Epithelial cell of esophagus (primary cell): ENCODE measurements around the gene RPL26.
A peak's percentile ranks its signal among the peaks of the same experiment; 100 is the strongest.
"Not testable (repeated sequence)": the region's sequence is repeated elsewhere in the genome, so short reads cannot be mapped to it uniquely, and the experiment has no call there.

Experiments used
- DNase-seq: peaks from one replicate; pipeline ENCODE4 v3.0.0; 2010; ENCODE audit warnings: low read depth
- H3K4me3 ChIP-seq: 2 replicates; pipeline ENCODE4 v1.5.1; 2011; ENCODE audit warnings: mild to moderate bottlenecking, low read length, control low read depth
- TF ChIP-seq, protein P1 (sequence below): IDR thresholded peaks from 2 replicates; pipeline ENCODE4 v1.5.1; 2011; ENCODE audit warnings: low read depth, mild to moderate bottlenecking, low read length, control low read depth, inconsistent platforms; ENCODE audit not compliant: insufficient read depth; ENCODE audit errors: missing control alignments

The RPL26 gene

DNA sequence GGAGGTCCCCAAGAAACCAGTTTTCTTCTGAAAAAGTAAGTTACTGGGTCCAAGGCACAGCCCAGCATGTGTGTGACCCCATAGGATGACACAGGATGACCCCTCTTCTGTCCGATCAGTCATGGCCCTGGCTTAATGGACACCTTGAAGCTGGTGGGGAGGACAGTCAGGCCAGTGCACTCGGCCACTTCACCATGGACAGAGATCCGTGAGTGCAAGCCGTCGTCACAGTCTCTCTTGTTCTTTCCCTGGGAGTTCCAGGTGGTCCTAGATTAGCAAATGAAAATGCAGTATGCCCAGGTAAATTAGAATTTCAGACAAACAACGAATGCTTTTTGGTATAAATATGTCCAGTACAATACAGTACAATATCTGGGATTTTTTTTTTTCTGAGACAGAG is 16.0 kb upstream of the RPL26 start:
- DNase-seq: no peak
- TF ChIP-seq, protein P1, sequence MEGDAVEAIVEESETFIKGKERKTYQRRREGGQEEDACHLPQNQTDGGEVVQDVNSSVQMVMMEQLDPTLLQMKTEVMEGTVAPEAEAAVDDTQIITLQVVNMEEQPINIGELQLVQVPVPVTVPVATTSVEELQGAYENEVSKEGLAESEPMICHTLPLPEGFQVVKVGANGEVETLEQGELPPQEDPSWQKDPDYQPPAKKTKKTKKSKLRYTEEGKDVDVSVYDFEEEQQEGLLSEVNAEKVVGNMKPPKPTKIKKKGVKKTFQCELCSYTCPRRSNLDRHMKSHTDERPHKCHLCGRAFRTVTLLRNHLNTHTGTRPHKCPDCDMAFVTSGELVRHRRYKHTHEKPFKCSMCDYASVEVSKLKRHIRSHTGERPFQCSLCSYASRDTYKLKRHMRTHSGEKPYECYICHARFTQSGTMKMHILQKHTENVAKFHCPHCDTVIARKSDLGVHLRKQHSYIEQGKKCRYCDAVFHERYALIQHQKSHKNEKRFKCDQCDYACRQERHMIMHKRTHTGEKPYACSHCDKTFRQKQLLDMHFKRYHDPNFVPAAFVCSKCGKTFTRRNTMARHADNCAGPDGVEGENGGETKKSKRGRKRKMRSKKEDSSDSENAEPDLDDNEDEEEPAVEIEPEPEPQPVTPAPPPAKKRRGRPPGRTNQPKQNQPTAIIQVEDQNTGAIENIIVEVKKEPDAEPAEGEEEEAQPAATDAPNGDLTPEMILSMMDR: no peak
- no peak overlapping the region for H3K4me3 ChIP-seq

DNA sequence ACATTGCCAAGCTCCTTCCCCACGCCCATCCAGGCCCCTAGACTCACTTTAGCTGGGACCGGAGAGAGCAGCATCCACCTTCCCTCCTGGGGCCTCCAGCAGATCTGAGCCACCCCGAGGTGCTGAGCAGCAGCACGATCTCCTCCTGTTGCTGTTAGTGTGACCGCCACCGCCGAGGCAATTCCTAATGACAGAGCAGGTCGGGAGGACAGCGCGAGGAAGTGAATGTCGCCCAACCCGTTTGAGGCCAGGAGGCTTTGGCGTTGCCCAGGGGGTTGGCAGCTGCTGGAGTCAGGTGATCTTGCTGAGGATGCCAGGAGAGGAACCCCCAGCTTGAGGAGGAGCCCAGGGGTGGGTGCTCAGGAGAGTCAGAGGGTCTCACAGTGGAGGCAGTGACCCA is 14.6 kb upstream of the RPL26 start, which contains the start of gene RNF222:
TSS of gene RNF222 (minus strand) at position 192 of the 400 bp plus-strand sequence. CDS start 4,366 bp downstream, outside the sequence.
- H3K4me3 ChIP-seq: no peak within 1 kb of the TSS
- DNase-seq: no peak
- TF ChIP-seq, protein P1: no peak

GRCh38 chr17:8394497-8394896 is 11.5 kb upstream of the RPL26 start:
- not testable (repeated sequence) for DNase-seq, H3K4me3 ChIP-seq

GRCh38 chr17:8393470-8394231 is 10.7 kb upstream of the RPL26 start:
- H3K4me3 ChIP-seq: no peak overlapping the region
- DNase-seq: peak; percentile 89
- TF ChIP-seq, protein P1: no peak

DNA sequence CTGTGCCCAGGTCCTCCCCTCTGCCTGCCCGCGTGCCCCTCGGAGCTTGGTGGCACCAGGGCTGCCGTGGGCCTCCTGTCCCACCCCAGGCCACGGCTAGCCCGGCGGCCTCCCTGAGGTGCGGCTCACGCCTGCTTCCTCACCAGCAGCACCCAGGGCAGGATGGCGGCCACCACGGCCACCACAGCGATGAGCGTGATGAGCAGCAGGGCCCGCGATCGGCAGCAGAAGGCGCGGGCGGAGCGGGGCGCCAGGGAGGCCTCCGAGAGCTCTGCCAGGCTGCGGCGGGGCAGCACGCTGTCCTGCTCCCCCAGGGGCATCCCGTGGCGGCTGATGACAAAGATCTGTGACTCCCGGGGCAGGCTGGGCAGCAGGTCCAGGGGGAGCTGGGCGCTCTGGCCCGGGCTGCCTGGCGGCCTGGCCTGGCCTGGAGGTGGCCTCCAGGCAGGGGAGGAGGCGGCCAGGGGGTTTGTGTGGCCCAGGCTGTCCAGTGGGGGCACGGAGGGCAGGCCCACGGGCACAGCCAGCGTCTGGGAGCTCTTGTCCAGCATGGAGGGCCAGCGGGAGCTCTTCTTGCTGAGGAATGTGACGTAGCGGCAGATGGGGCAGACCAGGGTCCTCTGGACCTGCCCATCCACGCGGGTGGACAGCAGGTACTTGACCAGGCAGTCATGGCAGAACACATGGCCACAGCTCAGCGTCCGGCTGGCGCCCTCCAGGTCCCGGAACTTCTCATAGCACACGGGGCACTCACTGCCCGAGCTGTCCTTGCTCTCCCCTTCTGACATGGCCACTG is 9.9 kb upstream of the RPL26 start:
- no peak for DNase-seq
- no peak overlapping the region for H3K4me3 ChIP-seq
- TF ChIP-seq, protein P1: no peak

DNA sequence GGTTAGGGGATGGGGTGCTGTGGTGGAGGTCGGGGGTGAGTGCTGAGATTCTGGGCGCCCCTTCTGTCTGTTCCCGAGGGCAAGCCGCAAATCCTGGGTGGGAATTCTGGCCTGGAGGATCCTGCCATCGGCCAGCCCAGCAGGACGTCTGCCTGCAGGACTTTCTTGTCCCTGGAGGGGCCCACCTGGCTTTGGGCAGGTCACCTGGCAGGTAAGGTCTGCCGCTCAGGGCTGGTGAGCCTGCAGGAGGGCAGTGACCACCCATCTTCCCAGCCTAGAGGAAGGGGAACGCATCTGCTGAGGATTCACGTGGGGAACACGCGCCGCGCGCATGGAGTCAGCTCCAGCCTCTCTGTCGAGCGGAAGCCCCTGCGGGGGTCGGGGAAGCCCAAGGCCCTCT is 9.3 kb upstream of the RPL26 start:
- TF ChIP-seq, protein P1: no peak
- no peak overlapping the region for H3K4me3 ChIP-seq
- no peak for DNase-seq

DNA sequence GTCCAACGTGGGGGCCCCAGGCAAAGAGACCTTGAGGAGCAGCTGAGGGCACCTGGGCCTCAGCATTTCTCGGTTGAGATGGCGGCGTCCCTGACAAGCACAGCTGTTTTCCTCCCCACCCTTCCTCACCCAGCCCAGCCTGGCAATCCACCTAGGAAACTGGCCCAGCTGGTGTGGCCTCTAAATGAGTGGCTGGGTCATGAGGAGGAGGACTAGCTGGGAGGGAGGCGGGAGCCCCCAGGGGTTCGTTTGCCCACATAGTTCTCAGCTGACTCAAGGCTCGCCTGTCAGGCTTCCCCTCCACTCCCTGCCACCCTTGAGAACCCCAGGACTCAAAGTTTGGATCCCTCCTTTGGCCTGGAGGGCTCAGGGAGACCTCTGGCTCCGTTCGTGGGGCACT is 8.7 kb upstream of the RPL26 start:
- H3K4me3 ChIP-seq: no peak overlapping the region
- peak; percentile 91 for DNase-seq
- TF ChIP-seq, protein P1: no peak
